DOHH2 (cell line): ENCODE measurements around the gene AP1AR.

Experiments
- EZH2phosphoT487 ChIP-seq: fragments of 200-600 bp; sonication (generic); IDR thresholded peaks from 2 replicates; pipeline ENCODE4 v1.6.1; 2017; ENCODE audit warnings: borderline replicate concordance, mild to moderate bottlenecking, antibody characterized with exemption, low read length, moderate library complexity, mixed read lengths
- TF ChIP-seq, protein P1 (sequence below): fragments of 200-600 bp; sonication (generic); IDR thresholded peaks from one replicate; pipeline ENCODE4 v1.5.1; 2014; ENCODE audit warnings: antibody characterized with exemption, mild to moderate bottlenecking, low read depth, low read length; ENCODE audit not compliant: poor library complexity, severe bottlenecking

GRCh38 chr4:112234952-112235609 is 3.5 kb downstream of the AP1AR start:
- TF ChIP-seq, protein P1, sequence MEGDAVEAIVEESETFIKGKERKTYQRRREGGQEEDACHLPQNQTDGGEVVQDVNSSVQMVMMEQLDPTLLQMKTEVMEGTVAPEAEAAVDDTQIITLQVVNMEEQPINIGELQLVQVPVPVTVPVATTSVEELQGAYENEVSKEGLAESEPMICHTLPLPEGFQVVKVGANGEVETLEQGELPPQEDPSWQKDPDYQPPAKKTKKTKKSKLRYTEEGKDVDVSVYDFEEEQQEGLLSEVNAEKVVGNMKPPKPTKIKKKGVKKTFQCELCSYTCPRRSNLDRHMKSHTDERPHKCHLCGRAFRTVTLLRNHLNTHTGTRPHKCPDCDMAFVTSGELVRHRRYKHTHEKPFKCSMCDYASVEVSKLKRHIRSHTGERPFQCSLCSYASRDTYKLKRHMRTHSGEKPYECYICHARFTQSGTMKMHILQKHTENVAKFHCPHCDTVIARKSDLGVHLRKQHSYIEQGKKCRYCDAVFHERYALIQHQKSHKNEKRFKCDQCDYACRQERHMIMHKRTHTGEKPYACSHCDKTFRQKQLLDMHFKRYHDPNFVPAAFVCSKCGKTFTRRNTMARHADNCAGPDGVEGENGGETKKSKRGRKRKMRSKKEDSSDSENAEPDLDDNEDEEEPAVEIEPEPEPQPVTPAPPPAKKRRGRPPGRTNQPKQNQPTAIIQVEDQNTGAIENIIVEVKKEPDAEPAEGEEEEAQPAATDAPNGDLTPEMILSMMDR, result peak; percentile 78
- TF ChIP-seq EZH2phosphoT487, result no peak
